Astrocyte of the cerebellum (primary cell): Measurements from ENCODE around the gene DPYD.

Source experiments
- DNase-seq: peaks from one replicate; pipeline ENCODE4 v3.0.0-alpha.2; 2011; ENCODE audit warnings: low read depth
- H3K4me3 ChIP-seq: 2 replicates; pipeline ENCODE4 v1.5.1; 2011; ENCODE audit warnings: mild to moderate bottlenecking, low read depth, low read length, moderate library complexity
- CTCF ChIP-seq: IDR thresholded peaks from 2 replicates; pipeline ENCODE4 v1.5.1; 2012; ENCODE audit warnings: low read length, low read depth, moderate library complexity, mild to moderate bottlenecking; ENCODE audit errors: missing control alignments
- in situ Hi-C: cut with HindIII; loops from 2 replicates; pipeline ENCODE4 v1.10.0; 2017; ENCODE audit warnings: low sequenced_read_pairs

Gene DPYD

GRCh38 chr1:97805093-97805492, 115.7 kb downstream of the DPYD start:
- no peak overlapping the region for H3K4me3 ChIP-seq
- in situ Hi-C loops, result no loop called here
- DNase-seq, result no peak
- no peak for TF ChIP-seq CTCF

- in situ Hi-C loops, result no loop called here
- TF ChIP-seq CTCF, result no peak
- DNase-seq, result no peak
- H3K4me3 ChIP-seq, result no peak overlapping the region
Measured at GRCh38 chr1:97803026-97803425, 117.8 kb downstream of the DPYD start.

GRCh38 chr1:97802011-97802410, 118.8 kb downstream of the DPYD start:
- TF ChIP-seq CTCF, result no peak
- in situ Hi-C loops, result no loop called here
- no peak overlapping the region for H3K4me3 ChIP-seq
- no peak for DNase-seq

GRCh38 chr1:97797403-97798183, 123.2 kb downstream of the DPYD start:
- DNase-seq, result no peak
- H3K4me3 ChIP-seq, result no peak overlapping the region
- in situ Hi-C loops, result no loop called here
- no peak for TF ChIP-seq CTCF

- H3K4me3 ChIP-seq, result no peak overlapping the region
- no peak for TF ChIP-seq CTCF
- DNase-seq, result no peak
- in situ Hi-C loops, result no loop called here
Measured at GRCh38 chr1:97796711-97797110, 124.1 kb downstream of the DPYD start.

- TF ChIP-seq CTCF, result no peak
- no peak for DNase-seq
- no peak overlapping the region for H3K4me3 ChIP-seq
- in situ Hi-C loops, result no loop called here
Measured at GRCh38 chr1:97792655-97793054, 128.2 kb downstream of the DPYD start.
